ENCODE results near the gene APPL2. TPM values are rescaled to one million over a fixed set of nuclear protein-coding genes. Genes with fewer than 3 reads are reported as not detected.

The APPL2 gene
- total RNA-seq, 3 donors from 2014 or later, result 110 to 226 (median 138) TPM

GRCh38 chr12:105227879-105228278 lies 8.1 kb downstream of the APPL2 start:
- Histone ChIP-seq H3K4me1 (ENCODE audit: low read depth) (peaks cover 39% of the 10 kb centered on the region), H3K9me3 (no peaks in the 10 kb centered on the region), H3K36me3 (ENCODE audit: low read depth) (peaks cover 5% of the 10 kb centered on the region), H3K4me3 (no peak overlapping the region)
- TF ChIP-seq, protein P1, sequence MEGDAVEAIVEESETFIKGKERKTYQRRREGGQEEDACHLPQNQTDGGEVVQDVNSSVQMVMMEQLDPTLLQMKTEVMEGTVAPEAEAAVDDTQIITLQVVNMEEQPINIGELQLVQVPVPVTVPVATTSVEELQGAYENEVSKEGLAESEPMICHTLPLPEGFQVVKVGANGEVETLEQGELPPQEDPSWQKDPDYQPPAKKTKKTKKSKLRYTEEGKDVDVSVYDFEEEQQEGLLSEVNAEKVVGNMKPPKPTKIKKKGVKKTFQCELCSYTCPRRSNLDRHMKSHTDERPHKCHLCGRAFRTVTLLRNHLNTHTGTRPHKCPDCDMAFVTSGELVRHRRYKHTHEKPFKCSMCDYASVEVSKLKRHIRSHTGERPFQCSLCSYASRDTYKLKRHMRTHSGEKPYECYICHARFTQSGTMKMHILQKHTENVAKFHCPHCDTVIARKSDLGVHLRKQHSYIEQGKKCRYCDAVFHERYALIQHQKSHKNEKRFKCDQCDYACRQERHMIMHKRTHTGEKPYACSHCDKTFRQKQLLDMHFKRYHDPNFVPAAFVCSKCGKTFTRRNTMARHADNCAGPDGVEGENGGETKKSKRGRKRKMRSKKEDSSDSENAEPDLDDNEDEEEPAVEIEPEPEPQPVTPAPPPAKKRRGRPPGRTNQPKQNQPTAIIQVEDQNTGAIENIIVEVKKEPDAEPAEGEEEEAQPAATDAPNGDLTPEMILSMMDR (IDR thresholded peaks at IDR 0.05), result no peak
- ATAC-seq (no peak), DNase-seq (no peak)
- intact Hi-C loops (cut with DNase I, micrococcal nuclease), result no loop called here

- ATAC-seq (peak; percentile 19), DNase-seq (peak in 1 of 3 donors; percentile 65)
- peaks cover 5% of the 10 kb centered on the region for H3K36me3 ChIP-seq (ENCODE audit: low read depth)
- TF ChIP-seq, protein P1 (IDR thresholded peaks at IDR 0.05), result no peak
- intact Hi-C loops (cut with DNase I, micrococcal nuclease), result no loop called here
- H3K4me1 ChIP-seq (ENCODE audit: low read depth), result peaks cover 43% of the 10 kb centered on the region
- no peak overlapping the region for H3K4me3 ChIP-seq
- H3K9me3 ChIP-seq, result no peaks in the 10 kb centered on the region
Measured at GRCh38 chr12:105226219-105226618, 9.8 kb downstream of the APPL2 start.

- H3K9me3 ChIP-seq, result no peaks in the 10 kb centered on the region
- no peak overlapping the region for H3K4me3 ChIP-seq
- TF ChIP-seq, protein P1 (IDR thresholded peaks at IDR 0.05), result no peak
- intact Hi-C loops (cut with DNase I, micrococcal nuclease), result no loop called here
- ATAC-seq, result no peak
- no peak for DNase-seq
- peaks cover 49% of the 10 kb centered on the region for H3K4me1 ChIP-seq (ENCODE audit: low read depth)
- H3K36me3 ChIP-seq (ENCODE audit: low read depth), result peaks cover 5% of the 10 kb centered on the region
Measured at GRCh38 chr12:105225505-105226015, 10.4 kb downstream of the APPL2 start.

GRCh38 chr12:105224399-105224798 lies 11.6 kb downstream of the APPL2 start:
- Histone ChIP-seq H3K36me3 (ENCODE audit: low read depth) (peaks cover 5% of the 10 kb centered on the region), H3K4me1 (ENCODE audit: low read depth) (peaks cover 47% of the 10 kb centered on the region)

DNA sequence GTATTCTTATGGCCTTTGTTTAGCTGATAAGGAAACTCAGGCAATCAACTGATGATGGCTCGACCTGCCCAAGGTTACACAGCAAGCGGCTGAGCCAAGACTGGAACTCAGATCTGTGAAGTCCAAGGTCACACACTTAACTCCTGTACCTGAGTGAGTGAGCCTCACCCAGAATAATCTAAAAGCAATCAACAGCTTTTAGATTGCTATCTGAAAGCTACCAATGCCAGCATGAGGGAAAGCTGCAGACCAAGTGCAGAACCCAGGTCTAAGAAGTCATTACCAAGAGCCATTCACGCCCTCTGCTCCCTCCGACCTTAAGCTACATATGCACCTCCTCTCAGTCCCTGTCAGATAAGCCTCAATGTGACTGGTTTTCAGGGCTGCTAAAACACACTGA lies 12.1 kb downstream of the APPL2 start:
- ATAC-seq (peak; percentile 78), DNase-seq (no peak)
- intact Hi-C loops (cut with DNase I, micrococcal nuclease), result no loop called here
- Histone ChIP-seq H3K36me3 (ENCODE audit: low read depth) (peaks cover 5% of the 10 kb centered on the region), H3K4me3 (no peak overlapping the region), H3K4me1 (ENCODE audit: low read depth) (peaks cover 42% of the 10 kb centered on the region), H3K9me3 (no peaks in the 10 kb centered on the region)
- TF ChIP-seq, protein P1 (IDR thresholded peaks at IDR 0.05), result no peak

More at GRCh38 chr12:105224399-105224798, 11.6 kb downstream of the APPL2 start:
- ATAC-seq, result no peak
- TF ChIP-seq, protein P1 (IDR thresholded peaks at IDR 0.05), result no peak
- no peak overlapping the region for H3K4me3 ChIP-seq
- H3K9me3 ChIP-seq, result no peaks in the 10 kb centered on the region
- DNase-seq, result no peak
- intact Hi-C loops (cut with DNase I, micrococcal nuclease), result no loop called here

Measured in mucosa of descending colon (tissue), 3 donors.